Ascending aorta (tissue), 2 donors: ENCODE data around the gene RAPSN. TPM values are rescaled to one million over a fixed set of nuclear protein-coding genes. Genes with fewer than 3 reads are reported as not detected.

Experiments used
- DNase-seq, 2 donors: peaks; one replicate each; pipeline ENCODE4 v3.0.0-alpha.2; 2019; ENCODE audit warnings: low spot score in 2 of 2
- H3K27ac ChIP-seq, 2 donors: fragments of 200-600 bp; sonication (generic); one replicate each; pipeline ENCODE4 v1.5.1; 2016 to 2017; ENCODE audit warnings: mild to moderate bottlenecking in 1 of 2
- H3K27me3 ChIP-seq: fragments of 200-600 bp; sonication (generic); one replicate; pipeline ENCODE4 v1.5.1; 2017
- H3K36me3 ChIP-seq, 2 donors: fragments of 200-600 bp; sonication (generic); one replicate each; pipeline ENCODE4 v1.5.1; 2016
- H3K4me1 ChIP-seq, 2 donors: fragments of 200-600 bp; sonication (generic); one replicate each; pipeline ENCODE4 v1.5.1; 2016 to 2017; ENCODE audit warnings: mild to moderate bottlenecking in 1 of 2
- H3K4me3 ChIP-seq, 2 donors: fragments of 200-600 bp; sonication (generic); one replicate each; pipeline ENCODE4 v1.5.1; 2016 to 2017; ENCODE audit warnings: mild to moderate bottlenecking in 1 of 2
- H3K9me3 ChIP-seq, 2 donors: fragments of 200-600 bp; sonication (generic); one replicate each; pipeline ENCODE4 v1.5.1; 2016
- intact Hi-C: fragments of 100-400 bp; cut with DNase I; formaldehyde crosslinking; loops from one replicate; pipeline ENCODE4 v1.15.1; 2023
- total RNA-seq: library from RNA; depleted of rRNA; stranded (reverse); fragments of >200 nt; gene quantifications from one replicate; pipeline ENCODE4 v1.1.0, GENCODE V29; 2016
- TF ChIP-seq, protein P1 (sequence below), 3 experiments: fragments of 200-600 bp in 2 of 3; fragments of 450-650 bp in 1 of 3; sonication (generic) in 2 of 3; IDR thresholded peaks; one replicate each; pipeline ENCODE4 v1.5.1; 2016 to 2019; ENCODE audit warnings: antibody characterized with exemption in 3 of 3, mild to moderate bottlenecking in 1 of 3, moderate library complexity in 1 of 3

Gene RAPSN
- total RNA-seq, 1 donor from 2014 or later: not detected

DNA sequence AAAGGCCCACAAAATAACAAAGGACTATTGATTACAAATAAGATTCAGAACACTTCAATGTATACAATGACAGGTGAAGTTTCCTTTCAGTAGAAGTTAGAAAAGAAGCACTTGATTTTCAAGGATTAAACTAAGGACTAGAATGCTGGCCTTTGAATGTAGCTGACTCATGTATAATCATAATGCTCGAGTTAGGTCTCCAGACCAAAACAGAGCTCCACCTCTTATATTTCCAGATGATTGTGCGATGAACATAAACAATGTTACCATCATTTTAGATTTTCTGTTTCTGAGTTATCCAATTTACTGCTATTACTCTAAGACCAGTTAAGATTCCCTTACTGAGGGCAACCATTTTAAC is 40.4 kb upstream of the RAPSN start:
- no peaks in the 10 kb centered on the region for H3K27me3 ChIP-seq
- no peaks in the 10 kb centered on the region for H3K9me3 ChIP-seq
- peaks cover 38 to 43% of the 10 kb centered on the region in 2 donors for H3K36me3 ChIP-seq
- H3K4me1 ChIP-seq: no peaks in the 10 kb centered on the region
- no peak overlapping the region for H3K4me3 ChIP-seq
- TF ChIP-seq, protein P1, sequence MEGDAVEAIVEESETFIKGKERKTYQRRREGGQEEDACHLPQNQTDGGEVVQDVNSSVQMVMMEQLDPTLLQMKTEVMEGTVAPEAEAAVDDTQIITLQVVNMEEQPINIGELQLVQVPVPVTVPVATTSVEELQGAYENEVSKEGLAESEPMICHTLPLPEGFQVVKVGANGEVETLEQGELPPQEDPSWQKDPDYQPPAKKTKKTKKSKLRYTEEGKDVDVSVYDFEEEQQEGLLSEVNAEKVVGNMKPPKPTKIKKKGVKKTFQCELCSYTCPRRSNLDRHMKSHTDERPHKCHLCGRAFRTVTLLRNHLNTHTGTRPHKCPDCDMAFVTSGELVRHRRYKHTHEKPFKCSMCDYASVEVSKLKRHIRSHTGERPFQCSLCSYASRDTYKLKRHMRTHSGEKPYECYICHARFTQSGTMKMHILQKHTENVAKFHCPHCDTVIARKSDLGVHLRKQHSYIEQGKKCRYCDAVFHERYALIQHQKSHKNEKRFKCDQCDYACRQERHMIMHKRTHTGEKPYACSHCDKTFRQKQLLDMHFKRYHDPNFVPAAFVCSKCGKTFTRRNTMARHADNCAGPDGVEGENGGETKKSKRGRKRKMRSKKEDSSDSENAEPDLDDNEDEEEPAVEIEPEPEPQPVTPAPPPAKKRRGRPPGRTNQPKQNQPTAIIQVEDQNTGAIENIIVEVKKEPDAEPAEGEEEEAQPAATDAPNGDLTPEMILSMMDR (IDR thresholded peaks at IDR 0.05): no peak
- no peak for DNase-seq
- intact Hi-C loops: no loop called here
- no peak overlapping the region for H3K27ac ChIP-seq

DNA sequence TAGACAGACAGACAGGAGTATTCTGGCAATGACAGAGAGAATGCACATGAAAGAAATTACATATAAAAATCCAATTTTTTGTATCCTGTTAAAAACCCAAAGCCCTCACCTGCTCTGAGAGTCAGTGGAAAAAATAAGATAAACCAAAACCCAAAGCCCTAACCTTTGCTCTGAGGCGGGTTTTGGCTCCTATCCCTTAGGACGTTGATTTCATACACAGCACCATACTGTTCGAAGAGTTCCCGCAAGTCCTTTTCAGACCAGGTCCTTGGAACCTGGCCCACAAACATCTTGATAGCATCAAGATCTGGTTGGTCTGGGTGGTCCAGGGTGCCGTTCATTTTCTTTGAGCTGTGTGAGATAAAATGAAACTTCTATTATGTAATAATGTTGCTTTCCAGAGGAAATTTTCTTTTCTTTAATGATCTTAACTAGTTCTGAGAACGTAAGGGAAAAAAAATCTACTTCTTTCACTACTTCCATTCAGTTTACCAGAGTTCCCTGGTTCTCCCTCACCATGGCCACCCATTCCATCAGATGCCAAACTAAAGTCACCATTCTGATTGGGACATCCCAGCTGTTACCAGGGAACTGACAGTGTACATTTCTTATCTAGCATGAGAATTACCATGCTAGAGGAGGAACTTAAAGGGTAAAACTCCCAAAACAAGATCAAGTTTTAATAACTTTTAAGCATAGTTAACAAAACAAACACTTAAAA is 39.9 kb upstream of the RAPSN start:
- TF ChIP-seq, protein P1 (IDR thresholded peaks at IDR 0.05): no peak
- DNase-seq: no peak
- H3K27ac ChIP-seq: no peak overlapping the region
- no peaks in the 10 kb centered on the region for H3K9me3 ChIP-seq
- H3K4me3 ChIP-seq: no peak overlapping the region
- H3K36me3 ChIP-seq: peaks cover 44 to 48% of the 10 kb centered on the region in 2 donors
- intact Hi-C loops: no loop called here
- H3K4me1 ChIP-seq: no peaks in the 10 kb centered on the region
- no peaks in the 10 kb centered on the region for H3K27me3 ChIP-seq

- Histone ChIP-seq H3K4me1 (no peaks in the 10 kb centered on the region), H3K4me3 (no peak overlapping the region), H3K9me3 (no peaks in the 10 kb centered on the region), H3K27ac (no peak overlapping the region), H3K36me3 (peaks cover 51 to 55% of the 10 kb centered on the region in 2 donors), H3K27me3 (no peaks in the 10 kb centered on the region)
- intact Hi-C loops: no loop called here
- TF ChIP-seq, protein P1 (IDR thresholded peaks at IDR 0.05): no peak
- DNase-seq: no peak
Measured at GRCh38 chr11:47488111-47488510, 39.2 kb upstream of the RAPSN start.

DNA sequence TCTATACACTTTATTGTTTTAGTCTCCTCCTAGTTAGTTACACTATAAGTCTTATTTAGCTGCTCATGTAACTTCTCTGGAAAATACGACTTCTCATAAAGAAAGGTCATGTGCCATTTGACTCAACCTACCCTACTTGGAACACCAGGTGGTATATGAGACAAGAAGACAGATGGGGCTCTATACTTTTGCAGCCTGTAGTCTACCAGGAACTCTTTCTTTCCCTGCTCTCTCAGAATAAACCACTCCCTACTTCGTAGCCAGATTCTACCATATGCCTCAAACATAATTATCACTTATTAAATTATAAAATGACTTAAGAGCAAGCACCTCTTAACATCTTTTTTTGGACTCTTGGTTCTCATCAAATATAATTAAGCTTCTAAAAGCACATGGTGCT is 38.5 kb upstream of the RAPSN start:
- TF ChIP-seq, protein P1 (IDR thresholded peaks at IDR 0.05): no peak
- peaks cover 58 to 62% of the 10 kb centered on the region in 2 donors for H3K36me3 ChIP-seq
- H3K27ac ChIP-seq: no peak overlapping the region
- intact Hi-C loops: no loop called here
- H3K9me3 ChIP-seq: no peaks in the 10 kb centered on the region
- DNase-seq: no peak
- no peak overlapping the region for H3K4me3 ChIP-seq
- H3K4me1 ChIP-seq: no peaks in the 10 kb centered on the region
- H3K27me3 ChIP-seq: no peaks in the 10 kb centered on the region

- intact Hi-C loops: no loop called here
- peaks cover 72 to 83% of the 10 kb centered on the region in 2 donors for H3K36me3 ChIP-seq
Measured at GRCh38 chr11:47485107-47485506, 36.2 kb upstream of the RAPSN start.

More at GRCh38 chr11:47485107-47485506, 36.2 kb upstream of the RAPSN start:
- H3K27me3 ChIP-seq: no peaks in the 10 kb centered on the region
- H3K4me3 ChIP-seq: no peak overlapping the region
- TF ChIP-seq, protein P1 (IDR thresholded peaks at IDR 0.05): no peak
- H3K4me1 ChIP-seq: no peaks in the 10 kb centered on the region
- no peak overlapping the region for H3K27ac ChIP-seq
- DNase-seq: no peak
- H3K9me3 ChIP-seq: no peaks in the 10 kb centered on the region
